ENCODE measurements around the gene NPPB.

The NPPB gene

DNA sequence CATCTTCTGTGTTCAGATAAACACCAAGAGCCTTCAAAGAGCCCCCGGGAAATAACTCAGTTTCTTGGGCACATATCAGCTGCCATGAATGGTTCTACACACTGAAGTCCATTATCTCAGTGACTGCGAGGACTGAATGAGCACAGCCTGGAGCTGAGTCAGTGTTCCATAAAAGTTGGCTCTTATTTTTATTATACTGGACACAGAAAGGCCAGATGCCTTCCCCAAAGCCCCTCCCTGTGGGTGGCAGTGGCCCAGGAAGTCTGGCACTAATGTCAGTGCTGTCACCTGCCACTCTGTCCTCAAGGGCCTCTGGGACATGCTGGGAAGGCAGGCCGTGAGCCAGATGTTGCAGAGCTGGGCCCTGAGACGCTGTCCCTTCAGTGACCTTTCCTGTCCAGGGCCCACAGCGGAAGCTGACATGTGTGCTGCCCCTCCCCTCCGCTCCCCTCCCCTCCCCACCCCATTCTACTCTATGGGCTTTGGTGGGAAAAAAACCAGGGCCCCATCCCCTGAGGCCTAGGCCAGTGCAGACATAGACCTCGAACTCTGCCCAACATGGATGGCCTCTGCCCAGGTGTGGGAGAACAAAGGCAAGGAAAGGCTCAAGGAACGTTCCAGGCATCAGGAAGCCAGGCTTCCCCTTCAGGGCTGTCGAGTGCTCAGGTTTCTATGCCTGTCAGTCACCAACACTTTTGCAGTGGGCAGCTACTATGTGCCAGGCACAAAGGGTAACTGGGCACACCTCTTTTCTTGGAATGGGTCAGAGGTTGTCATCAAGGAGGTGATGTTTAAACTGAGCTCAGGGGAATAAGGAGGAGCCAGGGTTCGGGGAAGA is 22.4 kb upstream of the NPPB start:
- no peak for DNase-seq

DNA sequence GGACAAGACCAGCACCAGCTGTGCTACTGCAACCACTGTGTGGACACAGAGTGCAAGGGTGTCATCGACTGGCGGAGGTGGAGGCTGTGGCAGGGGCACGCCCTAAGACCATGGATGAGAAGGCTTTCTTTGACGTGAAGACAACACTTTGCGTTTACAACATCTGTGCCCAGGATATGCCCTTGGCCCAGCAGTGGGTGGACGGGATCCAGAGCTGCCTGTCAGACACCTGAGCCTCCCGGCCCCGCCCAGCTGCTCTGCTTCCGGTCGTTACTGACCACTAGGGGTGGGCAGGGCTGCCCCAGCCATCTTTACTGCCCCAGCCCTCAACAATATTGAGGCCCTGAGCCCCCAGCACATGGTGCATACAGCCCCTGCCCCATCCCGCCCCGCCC is 21.4 kb upstream of the NPPB start:
- no peak for DNase-seq

DNA sequence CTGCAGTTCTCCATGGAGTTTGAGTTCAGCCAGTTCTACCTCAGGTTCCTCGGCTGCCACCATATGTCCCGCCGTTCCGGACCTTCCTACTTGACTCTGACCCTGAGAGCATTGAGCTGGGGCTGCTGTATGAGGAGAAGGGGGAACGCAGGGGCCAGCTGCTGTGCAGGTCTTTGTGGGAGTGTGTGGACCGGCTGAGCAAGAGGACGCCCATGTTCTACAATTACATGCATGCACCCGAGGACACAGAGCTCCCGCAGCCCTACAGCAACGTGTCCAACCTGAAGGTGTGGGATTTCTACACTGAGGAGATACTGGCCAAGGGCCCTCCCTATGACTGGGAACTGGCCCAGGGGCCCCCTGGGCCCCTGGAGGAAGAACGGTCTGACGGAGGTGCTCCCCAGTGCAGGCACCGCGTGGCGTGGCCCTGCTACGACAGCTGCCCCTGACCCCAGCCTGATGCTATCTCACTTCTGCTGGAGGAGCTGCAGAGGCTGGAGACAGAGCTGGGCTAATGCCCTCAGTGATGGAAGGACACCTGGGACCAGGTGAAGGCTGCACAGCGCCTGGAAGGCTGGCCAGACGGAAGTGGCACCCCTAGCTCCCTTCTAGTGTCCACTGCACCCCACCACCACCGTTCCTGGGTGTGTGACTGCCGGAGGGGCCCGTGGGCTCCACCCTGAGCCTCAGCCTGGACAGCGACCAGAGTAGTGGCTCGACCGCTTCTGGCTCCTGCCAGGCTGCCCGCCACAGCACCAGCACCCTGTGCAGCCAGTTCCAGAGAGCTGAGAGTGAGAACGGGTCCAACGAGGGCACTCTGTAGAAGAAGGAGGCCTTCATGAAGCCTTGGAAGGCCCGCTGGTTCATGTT is 20.8 kb upstream of the NPPB start:
- DNase-seq, result no peak

DNA sequence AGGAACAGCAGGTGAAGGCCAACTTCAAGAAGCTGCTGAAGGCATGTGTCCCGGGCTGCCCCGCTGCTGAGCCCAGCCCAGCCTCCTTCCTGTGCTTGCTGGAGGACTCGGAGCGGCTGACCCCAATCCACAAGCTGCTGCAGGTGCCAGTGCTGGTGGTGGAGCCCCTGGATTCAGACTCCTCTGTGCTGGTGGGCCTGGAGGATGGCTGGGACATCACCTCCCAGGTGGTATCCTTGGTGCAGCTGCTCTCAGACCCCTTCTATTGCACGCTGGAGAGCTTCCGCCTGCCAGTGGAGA is 20.1 kb upstream of the NPPB start:
- DNase-seq, result no peak

DNA sequence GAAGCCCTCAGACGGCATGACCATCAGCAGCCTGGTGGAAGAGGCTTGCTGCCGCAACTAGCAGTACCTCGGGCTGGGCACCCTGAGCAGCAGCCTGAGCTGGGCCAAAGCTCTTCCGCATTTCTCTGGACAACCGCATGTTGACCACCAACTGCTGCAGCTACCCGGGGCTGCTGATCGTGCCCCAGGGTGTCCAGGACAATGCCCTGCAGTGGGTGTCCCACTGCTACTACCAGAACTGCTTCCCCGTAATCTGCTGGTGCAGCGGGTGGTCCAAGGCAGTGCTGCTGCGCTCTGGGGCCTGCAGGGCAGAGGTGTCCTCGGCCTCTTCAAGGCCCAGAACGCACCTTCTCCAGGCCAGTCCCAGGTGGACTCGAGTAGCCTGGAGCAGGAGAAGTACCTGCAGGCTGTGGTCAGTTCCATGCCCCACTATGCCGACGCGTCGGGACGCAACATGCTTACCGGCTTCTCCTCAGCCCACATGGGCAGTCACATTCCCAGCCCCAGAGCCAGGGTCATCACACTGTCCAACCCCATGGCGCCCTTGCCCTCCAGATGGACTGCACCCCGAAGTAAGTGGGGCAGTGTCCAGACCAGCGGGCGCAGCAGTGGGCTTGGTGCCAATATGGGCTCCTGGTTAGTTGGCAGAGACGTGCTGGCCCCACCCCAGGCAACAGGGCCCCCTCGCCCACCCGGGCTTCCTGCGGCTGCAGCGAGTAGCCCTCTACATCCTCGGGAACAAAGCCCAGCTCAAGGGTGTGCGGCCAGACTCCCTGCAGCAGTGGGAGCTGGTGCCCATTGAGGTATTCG is 19.5 kb upstream of the NPPB start:
- no peak for DNase-seq

DNA sequence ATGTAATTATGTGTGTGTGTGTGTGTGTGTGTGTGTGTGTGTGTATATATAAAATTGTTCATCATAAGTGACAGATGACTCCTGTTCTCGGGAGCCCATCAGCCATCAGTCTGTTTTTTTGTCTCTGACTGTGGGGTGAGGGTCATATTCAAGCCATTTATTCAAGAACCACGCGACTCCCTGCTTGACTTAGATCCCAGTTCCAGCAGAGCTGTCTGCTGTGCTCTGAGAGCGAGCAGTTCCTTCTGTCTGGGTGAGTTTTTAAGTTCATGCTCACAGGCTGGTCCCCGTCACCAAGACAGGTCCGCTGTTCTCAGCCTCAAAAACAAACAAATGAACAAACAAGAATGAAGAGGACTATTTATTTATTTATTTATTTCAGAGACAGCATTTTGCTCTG is 18.3 kb upstream of the NPPB start:
- no peak for DNase-seq

DNA sequence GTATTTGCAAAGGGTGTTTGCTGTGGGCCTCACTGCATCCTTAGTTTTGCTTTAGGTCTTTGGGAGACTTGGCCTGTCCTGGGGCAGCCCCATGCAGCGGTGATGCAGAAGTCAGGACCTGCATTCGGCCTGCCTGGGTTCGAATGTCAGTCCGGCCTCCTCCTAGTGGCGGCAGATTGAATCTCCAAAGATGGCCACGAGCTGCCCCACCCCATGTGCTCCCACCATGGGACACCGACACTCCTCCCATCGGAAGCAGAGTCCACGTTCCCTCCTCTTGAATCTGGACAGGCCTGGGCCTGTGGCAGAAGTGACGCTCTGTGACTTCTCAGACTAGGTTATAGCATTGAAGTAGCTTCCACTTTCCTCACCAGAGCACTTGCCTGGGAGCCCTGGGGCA is 16.3 kb upstream of the NPPB start:
- no peak for DNase-seq

DNA sequence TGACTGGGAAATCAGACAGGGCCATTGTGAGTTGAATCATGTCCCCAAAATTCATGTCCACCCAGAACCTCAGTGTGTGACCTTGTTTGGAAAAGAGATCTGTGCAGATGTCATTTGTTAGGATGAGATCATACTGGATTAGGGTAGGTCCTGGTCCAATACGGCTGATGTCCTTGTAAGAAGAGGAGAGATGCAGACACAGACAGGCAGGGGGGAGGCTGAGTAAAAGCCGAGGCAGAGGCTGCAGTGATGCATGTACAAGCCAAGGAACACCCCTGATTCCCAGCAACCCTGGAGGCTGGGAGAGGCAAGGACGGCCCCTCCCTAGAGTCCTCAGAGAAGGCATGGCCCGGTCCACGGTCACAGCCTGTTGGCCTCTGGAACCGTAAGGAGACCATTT is 15.9 kb upstream of the NPPB start:
- DNase-seq, result no peak

DNA sequence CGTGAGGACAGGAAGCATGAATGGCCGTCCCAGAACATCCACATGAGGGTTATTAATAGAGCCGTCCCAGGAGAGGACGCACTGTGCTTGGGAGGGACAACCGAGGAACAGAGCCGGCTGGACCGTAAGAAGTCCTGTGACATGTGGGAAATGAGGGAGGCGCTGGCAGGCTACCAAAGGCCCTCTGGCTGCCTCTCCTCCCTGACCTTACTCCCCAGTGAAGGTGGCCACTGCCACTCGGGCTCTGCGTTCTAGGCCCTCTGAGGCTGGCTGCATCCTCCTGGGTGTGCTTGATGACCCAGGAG is 15.5 kb upstream of the NPPB start:
- DNase-seq, result no peak

DNA sequence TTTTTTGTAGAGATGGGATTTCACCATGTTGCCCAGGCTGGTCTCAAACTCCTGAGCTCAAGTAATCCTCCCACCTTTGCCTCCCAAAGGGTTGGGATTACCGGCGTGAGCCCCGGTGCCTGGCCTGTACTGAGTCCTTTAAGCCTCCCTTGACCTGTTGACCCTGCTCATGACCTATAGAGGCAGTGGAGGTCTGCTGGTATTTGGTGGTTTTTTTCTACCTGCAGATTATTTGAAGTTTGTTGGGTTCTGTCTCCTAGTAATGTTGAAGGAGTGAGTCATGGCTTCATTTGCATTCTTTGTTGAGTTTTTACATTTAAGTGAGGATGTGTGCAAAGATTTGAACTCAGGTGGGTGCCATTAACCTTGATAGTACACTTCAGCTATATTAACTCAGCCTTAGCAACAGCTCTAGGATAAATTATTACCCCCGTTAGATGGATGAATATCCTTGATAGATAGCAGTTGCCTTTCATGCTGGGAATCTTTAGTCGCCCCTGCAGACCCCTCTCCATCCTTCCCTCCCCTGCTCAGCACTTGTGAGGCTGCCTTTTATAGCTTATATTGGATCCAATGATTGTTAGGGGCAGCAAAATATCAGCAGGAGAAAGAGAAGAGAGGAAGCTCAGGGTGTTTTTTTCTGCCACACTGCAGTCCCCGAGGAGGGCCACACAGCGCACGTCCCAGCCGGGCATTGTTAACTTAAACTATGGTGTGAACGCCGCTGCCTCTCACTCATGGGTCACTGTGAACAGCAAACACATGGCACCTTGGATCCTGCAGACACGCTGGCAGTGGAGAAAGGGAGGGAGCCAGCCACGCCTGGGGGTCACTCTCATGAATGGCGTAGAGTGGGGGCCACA is 14.9 kb upstream of the NPPB start:
- no peak for DNase-seq

DNA sequence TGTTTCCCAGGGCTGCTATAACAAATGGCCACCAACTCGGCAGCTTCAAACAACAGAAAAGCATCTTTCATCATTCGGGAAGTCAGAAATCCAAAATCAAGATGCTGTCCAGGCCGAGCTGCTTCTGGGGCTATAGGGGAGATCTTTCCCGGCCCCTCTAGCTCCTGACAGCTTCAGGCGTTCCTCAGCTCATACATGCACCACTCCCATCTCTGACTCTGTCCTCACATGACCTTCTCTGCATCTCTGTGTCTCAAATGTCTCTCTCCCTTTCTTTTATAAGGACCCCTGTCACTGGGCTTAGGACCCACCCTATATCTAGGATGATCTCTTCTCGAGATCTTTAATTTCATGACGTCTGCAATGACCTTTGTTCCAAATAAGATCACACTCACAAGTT is 13.8 kb upstream of the NPPB start:
- no peak for DNase-seq

DNA sequence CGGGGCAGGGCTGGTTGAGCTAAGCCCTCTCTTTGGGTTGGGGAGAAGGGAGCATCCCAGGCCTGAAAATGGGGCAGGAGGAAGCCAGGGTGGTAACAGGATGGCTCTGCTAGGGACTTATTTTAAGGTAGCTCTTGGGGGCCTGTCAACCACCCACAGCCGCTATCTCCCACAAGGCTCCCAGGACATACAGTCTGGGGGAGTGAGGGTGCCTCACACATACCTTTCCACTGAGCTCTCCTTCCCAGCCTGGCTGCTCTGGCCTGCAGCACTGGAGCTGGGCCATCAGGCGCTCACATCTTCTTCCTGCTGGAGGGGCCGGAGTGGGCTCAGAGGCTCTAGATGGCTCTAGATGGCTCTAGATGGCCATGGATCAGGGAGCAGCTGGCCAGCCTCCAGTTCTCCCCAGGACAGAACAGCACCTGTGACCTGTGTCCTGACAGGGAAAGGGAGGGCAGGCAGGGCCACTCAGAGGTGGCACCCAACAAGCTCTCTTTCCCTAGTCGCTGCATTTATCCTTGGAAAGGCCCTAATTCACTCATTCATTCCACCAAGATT is 11.0 kb upstream of the NPPB start:
- DNase-seq, result no peak

DNA sequence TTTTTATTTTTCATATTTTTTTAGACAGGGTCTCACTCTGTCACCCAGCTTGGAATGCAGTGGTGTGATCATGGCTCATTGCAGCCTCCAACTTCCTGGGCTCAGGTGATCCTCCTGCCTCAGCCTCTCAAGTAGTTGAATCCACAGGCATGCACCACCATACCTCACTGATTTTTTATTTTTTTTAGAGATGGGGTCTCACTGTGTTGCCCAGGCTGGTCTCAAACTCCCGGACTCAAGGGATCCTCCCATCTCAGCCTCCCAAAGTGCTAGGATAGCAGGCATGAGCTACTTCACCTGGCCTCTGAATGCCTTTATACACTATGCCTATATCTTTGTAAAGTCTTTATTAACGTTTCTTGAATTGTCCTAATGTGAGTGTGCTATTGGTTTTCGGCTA is 10.4 kb upstream of the NPPB start:
- no peak for DNase-seq

DNA sequence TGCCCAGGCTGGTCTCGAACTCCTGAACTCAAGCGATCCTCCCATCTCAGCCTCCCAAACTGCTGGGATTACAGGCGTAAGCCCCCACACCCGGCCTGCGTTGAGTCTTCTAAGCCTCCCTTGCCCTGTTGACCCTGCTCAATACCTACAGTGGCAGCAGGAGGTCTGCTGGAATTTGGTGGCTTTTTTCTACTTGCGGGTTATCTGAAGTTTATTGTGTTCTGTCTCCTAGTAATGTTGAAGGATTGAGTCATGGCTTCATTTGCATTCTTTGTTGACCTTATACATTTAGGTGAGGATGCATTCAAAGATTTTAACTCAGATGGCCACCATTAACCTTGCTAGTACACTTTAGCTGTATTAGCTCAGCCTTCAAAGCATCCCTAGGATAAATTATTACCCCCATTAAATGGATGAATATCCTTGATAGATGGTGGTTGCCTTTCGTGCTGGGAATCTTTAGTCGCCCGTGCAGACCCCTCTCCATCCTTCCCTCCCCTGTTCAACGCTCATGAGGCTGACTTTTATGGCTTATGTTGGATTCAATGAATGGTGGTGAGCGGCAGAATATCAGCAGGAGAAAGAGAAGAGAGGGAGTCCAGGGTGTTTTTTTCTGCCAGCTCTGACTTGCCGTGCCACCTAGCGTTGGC is 9.7 kb upstream of the NPPB start:
- no peak for DNase-seq

DNA sequence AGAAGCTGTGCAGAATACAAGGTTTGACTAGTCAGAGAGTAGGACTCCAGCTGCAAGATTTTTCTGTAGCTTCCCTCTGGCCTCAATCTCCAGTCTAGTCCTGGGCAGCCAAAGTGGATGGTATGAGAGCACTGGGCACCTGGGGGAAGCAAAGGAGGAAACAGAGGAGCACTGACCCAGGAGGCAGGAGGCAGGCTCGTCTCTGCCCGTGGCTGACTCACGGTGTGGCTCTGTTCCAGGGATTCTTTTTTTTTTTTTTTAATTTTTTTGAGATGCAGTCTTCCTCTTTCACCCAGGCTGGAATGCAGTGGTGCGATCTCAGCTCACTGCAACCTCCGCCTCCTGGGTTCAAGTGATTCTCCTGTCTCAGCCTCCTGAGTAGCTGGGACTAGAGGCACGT is 4.1 kb upstream of the NPPB start:
- no peak for DNase-seq

DNA sequence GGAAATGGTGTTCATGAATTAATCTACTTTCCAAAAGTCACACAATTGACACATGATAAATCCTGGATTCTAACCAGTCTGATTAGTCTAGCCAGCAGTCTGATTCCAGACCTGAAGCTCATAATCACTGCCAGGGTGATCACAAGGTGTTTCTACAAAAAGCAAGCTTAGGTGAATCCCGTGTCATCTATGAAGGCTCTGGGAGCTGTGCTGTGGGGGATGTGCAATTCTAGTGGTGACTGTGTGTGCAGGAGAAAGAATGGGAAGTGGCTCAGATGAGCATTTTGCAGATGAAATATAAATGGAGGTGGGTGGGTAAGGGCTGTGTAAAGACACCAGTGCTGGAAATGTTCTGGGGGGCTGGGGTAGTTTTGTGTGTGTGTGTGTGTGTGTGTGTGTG is 1.8 kb upstream of the NPPB start:
- DNase-seq, result no peak

DNA sequence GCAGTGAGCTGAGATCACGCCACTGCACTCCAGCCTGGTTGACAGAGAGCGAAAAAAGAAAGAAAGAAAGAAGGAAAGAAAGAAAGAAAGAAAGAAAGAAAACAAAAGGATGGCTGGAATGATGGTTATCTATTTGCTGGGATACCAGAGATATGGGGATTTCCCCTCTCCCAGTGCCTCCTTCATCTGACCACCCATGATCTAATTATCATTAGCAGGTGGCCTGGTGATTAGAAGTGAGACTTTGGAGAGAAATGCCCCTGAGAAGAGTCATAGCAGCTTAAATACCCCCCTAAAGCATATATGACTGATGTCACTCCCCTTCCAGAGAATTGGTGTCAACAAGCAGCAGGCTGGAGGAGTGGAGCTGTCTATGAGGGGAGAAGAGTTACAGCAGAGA is 1.3 kb upstream of the NPPB start:
- no peak for DNase-seq

DNA sequence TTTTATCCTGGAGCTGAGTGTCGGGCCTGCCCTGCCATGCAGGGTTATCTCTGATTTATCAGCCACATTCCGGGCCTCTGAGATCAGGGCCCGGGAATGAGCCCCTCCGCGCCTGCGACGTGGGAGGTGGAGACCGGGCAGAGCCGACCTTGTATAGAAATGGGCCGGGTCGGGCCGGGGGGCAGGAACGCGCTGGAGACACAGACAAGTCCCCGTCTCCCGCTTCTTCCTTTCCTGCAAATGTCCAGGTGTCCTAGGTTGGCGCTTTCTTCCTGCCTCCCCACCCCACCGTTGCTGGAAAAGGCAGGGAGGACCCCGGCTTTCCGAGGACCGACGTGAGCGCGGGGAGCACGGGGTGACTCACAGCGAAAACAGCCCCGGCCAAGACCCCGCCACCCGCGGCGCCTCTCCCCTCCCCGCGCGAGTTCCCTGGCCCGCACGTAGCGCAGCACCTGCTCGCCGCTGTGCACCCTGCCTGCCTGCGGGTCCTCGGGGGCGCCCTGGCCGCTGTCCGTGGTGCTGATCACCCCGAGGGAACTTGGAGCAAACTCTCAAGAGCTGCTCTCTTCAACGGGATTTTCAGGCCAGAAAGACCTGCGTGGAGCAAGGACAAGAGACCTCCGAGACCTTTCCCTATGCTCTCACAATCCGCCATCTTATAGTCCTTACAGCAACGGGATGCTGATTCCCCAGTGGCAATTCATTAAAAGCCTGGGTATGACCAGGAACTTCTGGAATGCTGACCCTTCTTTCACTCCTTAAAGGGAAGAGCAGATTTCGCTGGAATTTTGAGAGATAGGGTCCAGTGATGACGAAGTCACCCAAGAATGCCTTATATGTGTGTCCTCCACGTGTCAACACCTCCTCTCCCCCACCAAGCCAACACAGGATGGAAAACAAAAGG is 475 bp upstream of the NPPB start:
- DNase-seq, result peak; percentile 50

DNA sequence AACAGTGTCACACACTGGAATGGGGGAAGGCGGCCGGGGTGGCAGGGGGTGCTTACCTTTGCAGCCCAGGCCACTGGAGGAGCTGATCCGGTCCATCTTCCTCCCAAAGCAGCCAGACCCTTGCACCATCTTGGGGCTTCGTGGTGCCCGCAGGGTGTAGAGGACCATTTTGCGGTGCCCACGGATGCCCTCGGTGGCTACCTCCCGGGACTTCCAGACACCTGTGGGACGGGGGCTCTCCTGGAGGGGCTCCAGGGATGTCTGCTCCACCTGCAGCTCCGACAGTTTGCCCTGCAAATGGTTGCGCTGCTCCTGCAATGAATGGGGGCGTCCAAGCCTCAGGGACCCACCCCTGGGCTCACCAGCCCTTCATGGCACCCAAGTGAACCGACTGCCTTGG is 587 bp downstream of the NPPB start:
- DNase-seq, result no peak

DNA sequence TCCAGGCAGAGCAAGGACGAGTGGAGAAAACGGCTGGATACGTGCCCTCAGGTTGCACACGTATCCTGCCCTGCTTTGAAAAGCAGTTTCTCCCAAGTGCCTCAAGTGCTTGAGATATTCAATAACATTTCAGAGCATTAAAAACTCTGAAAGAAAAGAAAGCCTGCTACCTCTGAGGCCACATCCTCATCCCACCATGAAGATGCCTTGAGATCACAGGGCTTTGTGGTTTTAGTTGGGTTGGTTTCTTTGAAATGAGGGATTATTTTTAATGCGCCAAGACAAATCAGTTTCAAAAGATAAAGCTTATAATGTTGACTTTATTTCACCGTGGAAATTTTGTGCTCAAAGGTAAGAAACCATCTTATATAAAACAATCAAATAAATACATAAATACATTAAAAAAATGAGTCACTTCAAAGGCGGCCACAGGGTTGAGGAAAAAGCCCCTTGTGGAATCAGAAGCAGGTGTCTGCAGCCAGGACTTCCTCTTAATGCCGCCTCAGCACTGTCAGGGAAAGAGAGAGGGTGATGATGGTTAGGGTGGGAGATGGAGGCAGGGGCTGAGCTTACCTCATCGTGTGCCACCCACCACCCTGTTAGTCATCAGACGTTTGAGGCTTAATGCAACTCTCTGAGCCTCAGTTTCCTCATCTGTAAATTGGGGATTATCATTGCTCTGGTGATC is 1.4 kb downstream of the NPPB start:
- no peak for DNase-seq
